Loucy (cell line): Measurements from ENCODE around the gene ACTR10.

Experiments
- H2AFZ ChIP-seq: fragments of 200-600 bp; sonication (generic); 2 replicates; pipeline ENCODE4 v1.6.0; 2016; ENCODE audit warnings: antibody characterized with exemption, mild to moderate bottlenecking, low read length, moderate library complexity
- H3F3A ChIP-seq: fragments of 200-600 bp; 2 replicates; pipeline ENCODE4 v1.6.0; 2016; ENCODE audit warnings: antibody characterized with exemption, low read depth, mild to moderate bottlenecking
- H3K27me3 ChIP-seq: fragments of 200-600 bp; sonication (generic); 2 replicates; pipeline ENCODE4 v1.6.1; 2014; ENCODE audit warnings: low read length, mild to moderate bottlenecking; ENCODE audit not compliant: insufficient read depth, poor library complexity, severe bottlenecking
- H3K36me3 ChIP-seq: fragments of 200-600 bp; sonication (generic); 2 replicates; pipeline ENCODE4 v1.6.1; 2016; ENCODE audit warnings: low read length; ENCODE audit not compliant: insufficient read depth
- H3K4me1 ChIP-seq: fragments of 200-600 bp; sonication (generic); 2 replicates; pipeline ENCODE4 v1.5.1; 2014; ENCODE audit warnings: low read length, mild to moderate bottlenecking; ENCODE audit not compliant: insufficient read depth, poor library complexity, severe bottlenecking
- H3K4me2 ChIP-seq: fragments of 200-600 bp; sonication (generic); 2 replicates; pipeline ENCODE4 v1.6.0; 2014; ENCODE audit warnings: antibody characterized with exemption, low read length, low read depth, mild to moderate bottlenecking; ENCODE audit not compliant: poor library complexity, severe bottlenecking
- H3K4me3 ChIP-seq: fragments of 200-600 bp; sonication (generic); 2 replicates; pipeline ENCODE4 v1.5.1; 2014; ENCODE audit warnings: low read length, mild to moderate bottlenecking, mixed read lengths; ENCODE audit not compliant: poor library complexity, severe bottlenecking
- H3K79me2 ChIP-seq: fragments of 200-600 bp; sonication (generic); 2 replicates; pipeline ENCODE4 v1.6.1; 2014; ENCODE audit warnings: low read length; ENCODE audit not compliant: insufficient read depth
- H3K9ac ChIP-seq: fragments of 200-600 bp; sonication (generic); 2 replicates; pipeline ENCODE4 v1.6.0; 2014; ENCODE audit warnings: mild to moderate bottlenecking, low read depth, low read length, moderate library complexity; ENCODE audit not compliant: poor library complexity, severe bottlenecking
- H3K9me2 ChIP-seq: fragments of 200-600 bp; sonication (generic); replicated peaks from 2 replicates; pipeline ENCODE4 v1.6.1; 2016; ENCODE audit warnings: low read depth, low read length, mixed read lengths
- H3K9me3 ChIP-seq: fragments of 200-600 bp; sonication (generic); 2 replicates; pipeline ENCODE4 v1.6.1; 2014; ENCODE audit warnings: mild to moderate bottlenecking, antibody characterized with exemption, low read length, low read depth; ENCODE audit not compliant: insufficient read depth
- H4K20me1 ChIP-seq: fragments of 200-600 bp; sonication (generic); 2 replicates; pipeline ENCODE4 v1.6.0; 2014; ENCODE audit warnings: antibody characterized with exemption, low read length, mild to moderate bottlenecking; ENCODE audit not compliant: insufficient read depth, poor library complexity, severe bottlenecking
- EZH2phosphoT487 ChIP-seq: fragments of 200-600 bp; IDR thresholded peaks from 2 replicates; pipeline ENCODE4 v1.6.1; 2018; ENCODE audit warnings: antibody characterized with exemption, mild to moderate bottlenecking, moderate library complexity, borderline replicate concordance
- TF ChIP-seq, protein P1 (sequence below): fragments of 200-600 bp; sonication (generic); conservative IDR thresholded peaks from 2 replicates; pipeline ENCODE4 v1.5.1; 2014; ENCODE audit warnings: mild to moderate bottlenecking, antibody characterized with exemption, low read length

Gene ACTR10

DNA sequence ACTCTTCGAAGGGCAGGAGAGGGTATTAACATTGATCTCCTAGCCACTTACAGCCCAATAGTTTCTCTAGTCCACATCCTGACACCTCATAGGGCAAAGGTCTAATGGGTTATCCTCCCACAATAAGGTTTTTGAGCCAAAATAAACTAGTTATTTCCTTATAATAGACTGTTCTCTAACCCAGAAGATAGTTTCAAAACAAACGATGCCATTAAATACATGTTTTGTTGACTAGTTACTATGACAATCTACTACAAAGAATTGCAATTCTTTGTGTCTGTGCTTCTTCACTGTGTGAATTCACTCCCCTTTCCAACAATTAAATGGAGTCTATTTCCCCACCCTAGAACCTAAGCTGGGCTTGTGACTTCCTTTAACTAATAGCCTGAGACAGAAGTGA lies 6.4 kb upstream of the ACTR10 start:
- Histone ChIP-seq H3K9me3 (no peaks in the 10 kb centered on the region), H3K36me3 (no peaks in the 10 kb centered on the region), H3K27me3 (no peaks in the 10 kb centered on the region), H3K79me2 (no peaks in the 10 kb centered on the region), H4K20me1 (no peaks in the 10 kb centered on the region), H3F3A (no peaks in the 10 kb centered on the region), H3K9me2 (no peaks in the 10 kb centered on the region), H3K4me3 (no peak overlapping the region), H3K4me2 (no peak overlapping the region), H3K4me1 (no peaks in the 10 kb centered on the region), H3K9ac (no peak overlapping the region), H2AFZ (no peak overlapping the region)
- TF ChIP-seq EZH2phosphoT487: no peak

DNA sequence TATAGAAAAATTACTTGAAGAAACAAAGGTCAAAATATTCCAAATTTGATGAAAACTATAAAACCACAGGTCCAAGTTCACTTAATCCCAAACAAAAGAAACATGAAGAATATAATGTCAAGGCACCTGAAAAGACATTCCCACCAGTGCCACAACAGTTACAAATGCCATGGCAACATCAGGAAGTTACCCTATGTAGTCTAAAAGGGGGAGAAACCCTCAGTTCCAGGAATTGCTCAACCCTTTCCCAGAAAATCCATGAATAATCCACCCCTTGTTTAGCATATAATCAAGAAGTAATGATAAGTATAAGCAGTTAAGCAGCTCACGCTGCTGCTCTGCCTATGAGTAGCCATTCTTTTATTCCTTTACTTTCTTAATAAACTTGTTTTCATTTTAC lies 3.8 kb upstream of the ACTR10 start:
- H3K4me2 ChIP-seq: no peak overlapping the region
- H3K9me2 ChIP-seq: no peaks in the 10 kb centered on the region
- H3K4me1 ChIP-seq: peaks cover 15% of the 10 kb centered on the region
- no peaks in the 10 kb centered on the region for H3K27me3 ChIP-seq
- no peaks in the 10 kb centered on the region for H3K9me3 ChIP-seq
- no peaks in the 10 kb centered on the region for H3F3A ChIP-seq
- peaks cover 2% of the 10 kb centered on the region for H4K20me1 ChIP-seq
- no peak overlapping the region for H3K9ac ChIP-seq
- peak overlapping the region; percentile 41; the same call in 1 of the 2 replicates for H2AFZ ChIP-seq
- no peak overlapping the region for H3K4me3 ChIP-seq
- H3K36me3 ChIP-seq: no peaks in the 10 kb centered on the region
- TF ChIP-seq, protein P1, sequence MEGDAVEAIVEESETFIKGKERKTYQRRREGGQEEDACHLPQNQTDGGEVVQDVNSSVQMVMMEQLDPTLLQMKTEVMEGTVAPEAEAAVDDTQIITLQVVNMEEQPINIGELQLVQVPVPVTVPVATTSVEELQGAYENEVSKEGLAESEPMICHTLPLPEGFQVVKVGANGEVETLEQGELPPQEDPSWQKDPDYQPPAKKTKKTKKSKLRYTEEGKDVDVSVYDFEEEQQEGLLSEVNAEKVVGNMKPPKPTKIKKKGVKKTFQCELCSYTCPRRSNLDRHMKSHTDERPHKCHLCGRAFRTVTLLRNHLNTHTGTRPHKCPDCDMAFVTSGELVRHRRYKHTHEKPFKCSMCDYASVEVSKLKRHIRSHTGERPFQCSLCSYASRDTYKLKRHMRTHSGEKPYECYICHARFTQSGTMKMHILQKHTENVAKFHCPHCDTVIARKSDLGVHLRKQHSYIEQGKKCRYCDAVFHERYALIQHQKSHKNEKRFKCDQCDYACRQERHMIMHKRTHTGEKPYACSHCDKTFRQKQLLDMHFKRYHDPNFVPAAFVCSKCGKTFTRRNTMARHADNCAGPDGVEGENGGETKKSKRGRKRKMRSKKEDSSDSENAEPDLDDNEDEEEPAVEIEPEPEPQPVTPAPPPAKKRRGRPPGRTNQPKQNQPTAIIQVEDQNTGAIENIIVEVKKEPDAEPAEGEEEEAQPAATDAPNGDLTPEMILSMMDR: no peak
- TF ChIP-seq EZH2phosphoT487: no peak
- peaks cover 11% of the 10 kb centered on the region for H3K79me2 ChIP-seq

DNA sequence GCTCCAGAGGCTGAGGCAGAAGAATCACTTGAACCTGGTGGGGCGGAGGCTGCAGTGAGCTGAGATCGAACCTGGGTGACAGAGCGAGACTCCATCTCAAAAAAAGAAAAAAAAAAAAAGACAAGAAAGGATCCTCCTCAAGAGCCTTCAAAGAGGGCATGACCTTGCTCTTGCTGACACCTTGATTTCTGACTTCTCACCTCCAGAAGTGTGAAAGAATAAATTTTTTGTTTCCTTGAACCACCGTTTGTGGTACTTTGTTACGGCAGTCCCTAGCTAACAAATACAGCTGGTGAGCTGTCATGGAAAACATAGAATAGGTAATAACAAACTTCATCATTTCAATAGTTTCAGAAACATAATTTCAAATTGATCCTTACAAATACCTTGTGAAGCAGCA lies 1.9 kb upstream of the ACTR10 start:
- Histone ChIP-seq H3K4me1 (peaks cover 25% of the 10 kb centered on the region), H3K36me3 (no peaks in the 10 kb centered on the region), H3K79me2 (peaks cover 24% of the 10 kb centered on the region), H3K4me2 (no peak overlapping the region), H3K4me3 (no peak overlapping the region), H3K9me2 (no peaks in the 10 kb centered on the region), H3K27me3 (no peaks in the 10 kb centered on the region), H2AFZ (no peak overlapping the region), H3F3A (no peaks in the 10 kb centered on the region), H3K9ac (no peak overlapping the region), H4K20me1 (peaks cover 7% of the 10 kb centered on the region), H3K9me3 (no peaks in the 10 kb centered on the region)
- TF ChIP-seq, protein P1: no peak
- TF ChIP-seq EZH2phosphoT487: no peak

DNA sequence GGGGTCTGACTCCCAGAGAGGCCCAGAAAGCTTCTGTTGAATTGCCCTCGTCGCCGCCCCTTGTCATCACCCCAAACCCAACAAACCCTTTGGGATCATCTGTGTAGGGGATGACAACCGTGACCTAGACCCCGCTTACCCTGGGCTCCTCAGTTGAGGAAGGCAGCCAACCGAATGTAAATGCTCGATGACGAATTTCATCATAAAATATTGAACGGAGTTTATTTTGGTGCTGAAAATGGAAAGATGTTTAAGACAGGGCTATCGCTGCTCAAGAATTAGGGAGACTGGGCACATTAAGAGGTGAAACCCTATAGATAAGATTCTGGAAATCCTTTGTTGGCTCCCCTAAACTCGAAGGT lies 512 bp downstream of the ACTR10 start:
- Histone ChIP-seq H3K4me2 (peak overlapping the region; percentile 84), H2AFZ (peak overlapping the region; percentile 81), H3K9me3 (no peaks in the 10 kb centered on the region), H3K9me2 (no peaks in the 10 kb centered on the region), H3K27me3 (no peaks in the 10 kb centered on the region), H3K79me2 (peaks cover 24% of the 10 kb centered on the region), H3K4me1 (peaks cover 25% of the 10 kb centered on the region), H3K9ac (peak overlapping the region; percentile 86), H3K4me3 (peak overlapping the region; percentile 96), H3F3A (no peaks in the 10 kb centered on the region), H4K20me1 (peaks cover 7% of the 10 kb centered on the region), H3K36me3 (no peaks in the 10 kb centered on the region)
- TF ChIP-seq, protein P1: no peak
- TF ChIP-seq EZH2phosphoT487: no peak
